CD4-positive, alpha-beta T cell treated with Interferon alpha-2 for 1 hour (primary cell): ENCODE measurements around the gene GMCL1.
"Not testable (repeated sequence)": the region's sequence is repeated elsewhere in the genome, so short reads cannot be mapped to it uniquely, and the experiment has no call there.

Experiments
- DNase-seq, 2 donors: peaks; one replicate each; pipeline ENCODE4 v3.0.0-alpha.2; 2020 to 2022

Gene GMCL1

GRCh38 chr2:69810550-69810949 is 18.9 kb upstream of the GMCL1 start:
- no peak for DNase-seq

- DNase-seq, result no peak
Measured at GRCh38 chr2:69811018-69811417, 18.4 kb upstream of the GMCL1 start.

GRCh38 chr2:69811591-69811990 is 17.9 kb upstream of the GMCL1 start:
- no peak for DNase-seq

GRCh38 chr2:69815717-69816116 is 13.7 kb upstream of the GMCL1 start:
- DNase-seq, result no peak

- DNase-seq, result peak; percentile 79 to 87
Measured at GRCh38 chr2:69816923-69817542, 12.4 kb upstream of the GMCL1 start.

DNA sequence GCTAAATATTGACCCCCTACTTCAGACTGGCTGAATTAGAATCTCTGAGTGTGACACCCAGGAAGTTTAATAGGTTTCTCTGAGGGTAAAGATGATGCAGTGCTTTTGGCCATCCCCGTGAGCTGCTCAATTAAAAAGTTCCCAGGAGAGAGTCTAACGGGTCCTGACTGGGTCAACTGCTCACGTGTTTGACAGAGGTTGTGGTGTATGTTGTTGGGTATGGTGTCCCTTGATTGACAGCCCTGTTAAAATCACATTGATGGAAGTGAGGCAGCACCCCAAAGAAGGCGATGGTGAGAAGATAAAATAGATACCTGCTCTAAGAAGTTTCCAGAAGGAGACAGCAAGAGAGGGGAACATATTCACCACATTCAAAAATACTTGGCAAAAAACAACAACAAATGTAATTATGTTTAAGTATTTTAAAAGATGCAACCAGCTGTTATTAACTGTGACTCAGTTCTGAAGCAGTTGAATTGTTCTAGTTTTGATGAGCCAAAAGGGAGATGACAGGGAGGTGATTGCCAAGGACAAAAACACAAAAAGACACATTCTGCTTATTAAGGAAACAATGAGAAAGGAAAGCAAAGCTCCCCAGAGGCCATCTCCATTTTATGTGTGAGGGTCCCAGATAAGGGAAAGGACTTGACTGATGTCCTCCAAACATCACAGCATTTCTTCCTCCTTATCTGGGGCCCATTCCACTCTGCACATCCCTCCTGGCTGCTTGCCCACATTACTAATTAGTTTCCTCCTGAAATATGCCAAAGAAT is 11.5 kb upstream of the GMCL1 start:
- DNase-seq, result no peak

- no peak for DNase-seq
Measured at GRCh38 chr2:69827796-69828540, 1.5 kb upstream of the GMCL1 start.

DNA sequence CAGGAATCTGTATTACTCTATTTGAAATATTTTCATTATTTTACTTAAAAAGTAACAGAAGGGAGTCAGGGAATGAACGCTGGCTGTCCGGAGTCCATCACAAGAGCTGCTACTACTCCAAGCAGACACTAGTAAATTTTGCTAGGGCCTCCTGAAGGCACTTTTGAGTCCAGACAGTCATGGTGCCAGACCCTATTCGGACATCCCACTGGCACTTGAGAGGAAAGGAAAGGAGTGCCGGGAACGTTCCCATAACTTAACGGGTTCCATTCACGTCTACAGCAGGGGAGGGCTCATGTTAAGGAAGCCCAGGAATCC is 563 bp upstream of the GMCL1 start:
- no peak for DNase-seq

GRCh38 chr2:69830045-69830905 is 815 bp downstream of the GMCL1 start:
- DNase-seq, result peak; percentile 22 to 57

- not testable (repeated sequence) for DNase-seq
Measured at GRCh38 chr2:69830906-69831241, 1.4 kb downstream of the GMCL1 start.

- no peak for DNase-seq
Measured at GRCh38 chr2:69831354-69831905, 2.0 kb downstream of the GMCL1 start.

DNA sequence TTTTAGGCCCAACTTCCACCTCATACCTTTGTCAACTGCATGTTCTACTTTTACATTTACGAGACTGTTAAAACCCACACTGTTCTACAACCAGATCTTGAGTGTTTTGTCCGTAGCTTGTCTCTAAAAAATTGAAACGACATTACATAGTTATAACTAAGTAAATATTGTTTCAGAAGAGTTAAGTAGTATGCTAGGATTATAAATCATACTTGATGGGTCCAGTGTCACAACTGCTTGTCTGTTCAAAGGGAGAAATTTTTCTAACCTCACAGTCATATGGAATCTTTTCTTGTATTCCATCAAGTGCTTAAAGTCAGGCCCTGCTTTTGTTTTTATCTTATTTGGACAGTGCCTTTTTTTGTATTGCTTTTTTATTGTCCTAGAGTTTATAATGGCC is 4.3 kb downstream of the GMCL1 start:
- no peak for DNase-seq

- DNase-seq, result no peak
Measured at GRCh38 chr2:69835666-69836065, 6.2 kb downstream of the GMCL1 start.

- peak in 1 of 2 donors; percentile 2 for DNase-seq
Measured at GRCh38 chr2:69836316-69836715, 6.9 kb downstream of the GMCL1 start.

GRCh38 chr2:69837533-69837932 is 8.1 kb downstream of the GMCL1 start:
- no peak for DNase-seq

DNA sequence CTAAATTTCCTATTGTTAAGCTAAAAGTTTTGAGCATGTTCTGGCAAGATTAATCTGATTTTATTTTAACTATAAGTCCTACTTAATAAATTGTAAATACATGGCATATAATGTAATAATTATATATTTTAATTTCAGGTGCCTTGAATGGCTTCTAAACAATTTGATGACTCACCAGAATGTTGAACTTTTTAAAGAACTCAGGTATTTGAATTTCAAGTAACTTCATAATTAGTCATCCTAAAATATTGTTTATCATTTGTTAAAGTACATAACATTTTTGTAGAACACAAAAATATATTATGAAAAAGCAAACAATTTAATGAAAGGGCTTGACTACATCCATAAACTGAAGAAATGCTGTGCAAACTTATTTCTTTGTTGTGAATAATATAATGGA is 14.5 kb downstream of the GMCL1 start:
- no peak for DNase-seq

DNA sequence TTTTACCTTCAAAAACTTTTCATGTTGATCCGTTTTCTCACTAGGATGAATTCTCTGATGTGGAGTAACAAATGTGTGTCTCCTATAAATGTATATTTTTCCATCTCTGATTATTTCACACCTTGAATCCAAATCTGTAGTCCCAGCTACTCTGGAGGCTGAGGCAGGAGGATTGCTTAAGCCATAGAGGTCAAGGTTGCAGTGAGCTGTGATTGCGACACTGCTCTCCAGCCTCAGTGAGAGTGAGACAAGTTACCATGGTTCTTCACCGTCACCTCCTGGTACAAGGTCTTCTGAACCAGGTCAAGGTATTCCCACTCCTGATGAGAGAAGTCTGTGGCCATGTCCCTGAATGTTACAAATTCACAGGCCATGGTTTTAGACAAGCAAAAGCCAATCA is 15.1 kb downstream of the GMCL1 start:
- DNase-seq, result no peak

DNA sequence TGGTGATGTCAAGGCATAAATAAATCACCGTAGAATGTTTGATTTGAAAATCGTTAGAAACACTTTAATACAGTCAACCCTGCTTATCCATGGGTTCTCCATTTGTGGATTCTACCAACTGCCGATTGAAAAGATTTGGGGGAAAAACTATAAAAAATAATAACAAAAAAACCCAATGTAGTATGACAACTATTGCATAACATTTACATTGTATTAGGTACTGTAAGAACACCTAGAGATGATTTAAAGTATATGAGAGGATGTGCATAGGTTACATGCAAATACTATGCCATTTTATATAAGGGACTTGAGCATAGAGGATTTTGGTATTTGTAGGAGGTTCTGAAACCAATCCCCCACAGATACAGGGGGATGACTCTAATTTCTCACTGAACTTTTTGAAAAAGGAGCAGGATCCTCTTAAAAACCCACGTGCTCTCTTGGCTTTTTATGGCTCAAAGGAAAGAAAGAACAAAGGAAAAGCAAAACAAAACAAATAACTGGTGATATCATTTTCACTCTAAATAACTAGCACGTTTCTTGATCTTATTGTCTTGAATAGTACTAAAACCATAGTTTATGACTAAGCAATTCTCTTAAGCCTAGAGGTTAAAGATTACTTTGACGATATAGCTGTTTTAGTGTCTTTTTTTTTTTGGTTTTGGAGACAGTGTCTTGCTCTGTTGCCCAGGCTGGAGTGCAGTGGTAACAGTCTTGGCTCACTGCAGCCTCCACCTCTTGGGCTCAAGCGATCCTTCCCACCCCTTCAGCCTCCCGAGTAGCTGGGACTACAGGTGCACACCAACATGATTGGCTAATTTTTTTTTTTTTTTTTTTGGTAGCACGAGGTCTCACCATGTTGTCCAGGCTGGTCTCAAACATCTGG is 17.0 kb downstream of the GMCL1 start:
- DNase-seq, result no peak

DNA sequence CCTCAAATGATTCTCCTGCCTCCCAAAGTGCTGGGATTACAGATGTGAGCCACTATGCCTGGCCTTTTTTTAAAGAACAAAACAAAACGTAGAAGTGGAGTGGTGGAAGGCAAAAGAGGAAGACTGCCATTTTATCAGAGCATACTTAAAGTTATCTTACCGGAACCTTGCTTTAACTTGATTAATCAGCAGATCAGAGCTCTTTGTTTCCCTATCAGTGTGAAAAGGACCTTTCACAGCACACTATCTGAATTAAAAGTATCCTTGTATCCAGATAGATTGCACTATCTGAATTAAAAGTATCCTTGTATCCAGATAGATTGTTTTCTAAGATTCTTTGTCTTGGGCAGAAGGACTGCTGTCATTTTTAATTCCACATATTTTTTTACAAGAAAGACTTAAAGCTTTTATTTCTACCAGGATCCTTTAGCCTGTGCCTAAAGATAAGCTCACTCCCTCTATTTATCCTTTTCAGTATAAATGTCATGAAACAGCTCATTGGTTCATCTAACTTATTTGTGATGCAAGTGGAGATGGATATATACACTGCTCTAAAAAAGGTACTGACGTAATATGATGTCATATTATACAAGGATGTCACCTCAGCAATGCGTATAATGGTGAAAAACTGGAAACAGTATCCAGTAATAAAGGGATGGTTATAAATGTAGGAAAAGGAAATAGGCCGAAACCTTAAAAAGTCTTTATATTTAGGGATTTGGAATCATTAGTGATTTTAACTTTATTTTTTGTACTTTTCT is 17.8 kb downstream of the GMCL1 start:
- DNase-seq, result no peak

DNA sequence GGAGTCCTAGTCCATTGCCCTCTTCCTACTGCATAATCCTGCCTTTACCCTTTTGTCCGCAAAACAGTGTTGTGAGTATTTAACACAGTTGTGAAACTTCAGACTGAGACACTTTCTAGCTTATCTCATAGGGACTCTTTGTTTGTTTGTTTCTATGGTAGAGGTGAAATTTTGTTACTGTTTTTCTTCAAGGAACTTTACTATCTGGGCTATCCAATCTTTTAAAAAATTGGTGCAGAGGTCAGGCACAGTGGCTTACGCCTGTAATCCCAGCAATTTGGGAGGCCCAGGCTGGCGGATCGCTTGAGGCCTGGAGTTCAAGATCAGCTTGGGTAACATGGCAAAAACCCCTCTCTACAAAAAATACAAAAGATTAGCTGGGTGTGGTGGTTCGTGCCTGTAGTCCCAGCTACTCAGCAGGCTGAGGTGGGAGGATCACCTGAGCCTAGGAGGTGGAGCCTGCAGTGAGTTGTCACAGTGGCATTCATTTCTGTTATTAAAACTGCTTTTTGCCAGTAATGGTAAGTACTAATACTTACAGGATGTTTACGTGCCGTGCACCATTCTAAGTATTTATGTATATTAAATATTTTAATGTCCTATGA is 18.8 kb downstream of the GMCL1 start:
- DNase-seq, result no peak

GRCh38 chr2:69858261-69858660 is 28.8 kb downstream of the GMCL1 start:
- DNase-seq, result no peak
